HG02798 (cell line): ENCODE data around the gene COL5A3.

Source experiments
- ATAC-seq: cut with Tn5 transposase; IDR thresholded peaks from one replicate; pipeline ENCODE4 v1.9.1; 2021; ENCODE audit warnings: mild to moderate bottlenecking; ENCODE audit not compliant: unreplicated experiment, poor library complexity

COL5A3 gene

DNA sequence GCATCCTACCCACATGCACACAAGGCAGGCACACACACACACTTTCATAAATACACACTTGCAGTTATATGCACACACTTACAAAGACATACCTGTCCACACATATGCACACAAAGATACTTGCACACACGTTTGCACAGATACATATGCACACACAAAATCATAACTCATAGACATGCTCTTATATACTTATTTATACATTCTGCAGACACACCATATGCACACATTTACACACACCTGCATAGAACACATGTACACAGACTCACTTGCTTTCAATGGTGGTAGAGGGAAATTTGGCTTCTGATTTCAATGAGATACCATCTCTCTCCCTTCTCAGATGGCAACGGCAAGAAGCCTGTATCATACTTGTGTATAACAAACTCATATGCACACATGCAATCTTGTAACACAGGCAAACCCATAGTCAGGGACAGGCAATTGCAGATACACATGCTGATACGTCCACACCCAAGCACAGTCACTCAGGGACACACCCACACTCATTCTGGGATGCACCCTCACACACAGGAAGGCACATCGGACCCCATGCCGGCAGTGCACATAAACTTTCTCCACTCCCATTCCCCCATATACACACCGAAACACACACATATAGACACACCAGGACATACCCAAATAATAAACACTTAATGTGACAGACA lies 98.6 kb downstream of the COL5A3 start:
- no peak for ATAC-seq

DNA sequence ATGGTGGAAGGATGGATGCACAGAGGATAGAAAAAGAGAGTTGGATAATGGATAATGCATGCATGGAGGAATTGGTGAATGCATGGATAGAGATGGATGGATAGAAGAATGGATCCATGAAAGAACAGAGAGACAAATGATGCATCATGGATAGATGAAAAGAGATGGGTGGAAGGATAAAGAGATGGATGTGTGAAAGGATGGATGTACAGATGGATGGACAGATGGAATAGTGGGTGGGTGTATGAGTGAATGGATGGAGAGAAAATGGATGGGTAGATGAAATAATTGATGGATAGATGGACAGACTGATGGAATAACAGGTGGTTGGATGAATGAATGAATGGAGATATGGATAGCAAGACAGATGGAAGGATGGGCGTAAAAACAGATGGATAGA lies 99.7 kb downstream of the COL5A3 start:
- ATAC-seq, result no peak
